ENCODE data around the gene GALNT9.
"Not testable (repeated sequence)": the region's sequence is repeated elsewhere in the genome, so short reads cannot be mapped to it uniquely, and the experiment has no call there.

The GALNT9 gene

GRCh38 chr12:132311201-132311915 is 18.0 kb downstream of the GALNT9 start:
- no peak for DNase-seq

GRCh38 chr12:132310181-132311040 is 19.0 kb downstream of the GALNT9 start:
- DNase-seq = no peak

DNA sequence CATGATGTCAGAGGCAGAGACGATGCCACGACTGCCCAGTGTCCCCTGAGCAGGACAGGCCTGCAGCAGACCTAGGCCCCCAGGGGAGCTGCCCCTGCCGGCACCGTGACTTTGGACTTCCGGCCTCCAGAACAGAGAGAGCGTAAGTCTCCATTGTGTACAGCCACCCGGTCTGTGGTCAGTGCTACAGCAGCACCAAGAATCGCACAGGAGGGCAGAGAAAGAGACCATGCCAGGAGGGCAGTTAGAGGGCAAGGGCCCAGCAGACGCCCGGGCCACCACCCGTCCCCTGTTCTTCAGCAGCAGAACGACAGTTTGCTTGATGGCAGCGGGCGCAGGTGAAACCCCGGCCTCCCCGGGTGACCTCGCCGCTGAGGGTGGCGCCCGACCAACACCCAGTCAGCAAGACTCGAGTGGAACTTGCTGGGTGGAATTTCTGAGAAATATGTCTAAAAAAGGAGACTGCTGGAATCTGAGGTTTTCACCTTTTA is 19.7 kb downstream of the GALNT9 start:
- DNase-seq = no peak

- no peak for DNase-seq
Measured at GRCh38 chr12:132308853-132309595, 20.4 kb downstream of the GALNT9 start.

DNA sequence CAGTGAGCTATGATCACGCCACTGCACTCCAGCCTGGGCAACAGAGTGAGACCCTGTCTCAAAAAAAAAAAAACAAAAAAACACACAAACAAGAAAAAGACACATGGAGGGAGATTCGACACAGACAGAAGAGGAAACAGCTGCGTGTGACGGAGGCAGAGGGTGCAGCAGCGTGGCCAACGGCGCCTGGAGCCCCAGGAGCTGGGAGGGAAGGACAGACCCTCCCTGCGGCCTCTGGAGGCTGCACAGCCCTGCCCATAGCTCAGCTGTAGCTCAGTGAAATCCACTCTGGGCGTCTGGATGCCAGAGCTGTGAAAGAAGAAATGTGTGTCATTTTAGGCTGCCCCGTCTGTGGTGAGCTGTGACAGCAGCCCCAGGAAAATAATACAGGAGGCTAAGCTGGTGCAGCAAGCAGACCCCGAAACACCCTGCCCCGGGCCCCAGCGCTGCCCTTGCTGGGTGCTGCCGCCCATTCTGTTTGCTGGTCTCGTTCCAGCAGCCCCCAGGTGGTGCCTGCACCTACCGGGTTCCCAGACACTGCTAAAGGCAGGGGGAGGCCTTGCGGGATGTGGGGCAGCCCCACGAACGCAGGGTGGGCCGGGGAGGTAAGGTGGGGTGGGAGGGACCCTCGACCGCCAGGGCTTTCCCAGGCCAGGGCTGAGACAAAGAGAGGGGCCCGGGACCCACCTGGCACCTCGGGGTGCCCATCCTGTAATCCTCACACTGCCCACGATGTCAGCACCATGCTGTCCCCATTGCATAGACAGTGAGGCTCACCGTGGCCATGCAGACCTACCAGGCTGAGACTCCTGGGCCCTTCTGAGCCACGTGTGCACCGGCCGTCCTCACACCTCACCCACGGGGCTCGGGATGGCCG is 21.2 kb downstream of the GALNT9 start:
- DNase-seq = no peak

- no peak for DNase-seq
Measured at GRCh38 chr12:132306885-132307191, 22.6 kb downstream of the GALNT9 start.

GRCh38 chr12:132305991-132306884 is 23.2 kb downstream of the GALNT9 start:
- no peak for DNase-seq

- no peak for DNase-seq
Measured at GRCh38 chr12:132305560-132305966, 23.8 kb downstream of the GALNT9 start.

DNA sequence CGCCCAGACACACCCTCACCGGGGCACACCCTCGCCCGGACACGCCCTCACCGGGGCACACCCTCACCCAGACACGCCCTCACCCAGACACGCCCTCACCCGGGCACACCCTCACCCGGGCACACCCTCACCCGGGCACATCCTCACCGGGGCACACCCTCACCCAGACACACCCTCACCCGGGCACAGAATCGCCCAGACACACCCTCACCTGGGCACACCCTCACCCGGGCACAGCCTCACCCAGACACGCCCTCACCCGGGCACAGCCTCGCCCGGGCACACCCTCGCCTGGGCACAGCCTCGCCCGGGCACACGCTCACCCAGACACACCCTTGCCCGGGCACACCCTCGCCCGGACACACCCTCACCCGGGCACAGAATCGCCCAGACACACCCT is 24.5 kb downstream of the GALNT9 start:
- DNase-seq = not testable (repeated sequence)

DNA sequence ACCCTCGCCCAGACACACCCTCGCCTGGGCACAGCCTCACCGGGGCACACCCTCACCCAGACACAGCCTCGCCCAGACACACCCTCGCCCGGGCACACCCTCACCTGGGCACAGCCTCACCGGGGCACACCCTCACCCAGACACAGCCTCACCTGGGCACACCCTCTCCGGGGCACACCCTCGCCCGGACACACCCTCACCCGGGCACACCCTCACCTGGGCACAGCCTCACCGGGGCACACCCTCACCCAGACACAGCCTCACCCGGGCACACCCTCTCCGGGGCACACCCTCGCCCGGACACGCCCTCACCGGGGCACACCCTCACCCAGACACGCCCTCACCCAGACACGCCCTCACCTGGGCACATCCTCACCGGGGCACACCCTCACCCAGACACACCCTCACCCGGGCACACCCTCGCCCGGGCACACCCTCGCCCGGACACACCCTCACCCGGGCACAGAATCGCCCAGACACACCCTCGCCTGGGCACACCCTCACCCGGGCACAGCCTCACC is 25.5 kb downstream of the GALNT9 start:
- DNase-seq = not testable (repeated sequence)

- DNase-seq = no peak
Measured at GRCh38 chr12:132302466-132303358, 26.7 kb downstream of the GALNT9 start.

DNA sequence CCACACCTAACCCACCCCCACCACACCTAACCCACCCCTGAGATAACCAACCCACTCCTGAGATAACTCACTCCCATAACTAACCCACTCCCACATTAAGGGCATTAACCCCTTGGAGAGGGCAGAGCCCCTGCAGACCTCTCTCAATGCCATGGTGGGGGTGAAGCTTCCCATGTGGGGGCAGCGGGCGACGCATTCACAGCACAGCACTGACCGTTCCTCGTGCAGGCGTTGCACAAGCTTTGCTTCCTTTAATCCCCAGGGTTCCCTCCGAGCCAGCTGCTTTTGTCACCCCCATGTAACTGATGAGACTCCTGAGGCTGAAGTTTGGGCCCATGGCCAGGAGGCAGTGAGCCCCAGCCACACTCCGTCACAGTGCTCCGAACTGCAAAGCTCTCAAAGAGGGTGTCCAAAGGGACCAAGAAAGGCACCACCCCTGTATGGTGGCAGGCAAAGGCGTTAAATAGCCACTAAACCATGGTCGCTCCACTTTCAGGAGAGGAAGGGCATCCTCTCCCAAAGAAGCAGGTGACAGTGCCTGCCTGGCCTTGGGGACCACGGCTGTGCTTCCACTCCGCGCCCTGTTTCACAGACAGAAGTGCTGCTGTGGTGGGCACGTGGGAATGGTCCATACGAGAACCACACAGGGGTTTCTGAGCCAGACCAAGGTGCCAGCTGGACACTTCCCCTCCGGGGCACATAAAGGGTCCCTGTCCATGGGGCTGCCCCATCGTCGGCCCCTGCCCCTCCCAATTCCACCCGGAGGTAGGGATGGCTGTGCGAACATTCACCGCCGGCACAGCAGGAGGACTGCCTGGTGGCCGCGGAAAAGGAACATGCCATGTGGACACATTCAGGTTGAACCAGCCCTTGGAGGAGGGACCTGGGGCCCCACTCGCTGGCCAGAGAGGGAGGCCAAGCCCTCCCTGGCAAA is 28.3 kb downstream of the GALNT9 start:
- no peak for DNase-seq

- DNase-seq = no peak
Measured at GRCh38 chr12:132296063-132296462, 33.3 kb downstream of the GALNT9 start.

DNA sequence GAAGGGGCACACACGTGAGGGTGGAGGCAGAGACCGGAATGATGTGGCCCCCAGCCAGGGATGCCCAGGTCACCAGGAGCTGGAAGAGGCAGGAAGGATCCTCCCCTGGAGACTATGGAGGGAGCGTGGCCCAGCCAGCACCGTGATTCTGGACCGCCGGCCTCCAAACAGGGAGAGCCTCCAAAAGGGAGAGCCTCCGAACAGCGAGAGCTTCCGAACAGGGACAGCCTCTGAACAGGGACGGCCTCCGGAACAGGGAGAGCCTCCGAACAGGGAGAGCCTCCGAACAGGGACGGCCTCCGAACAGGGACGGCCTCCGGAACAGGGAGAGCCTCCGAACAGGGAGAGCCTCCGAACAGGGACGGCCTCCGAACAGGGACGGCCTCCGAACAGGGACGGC is 33.8 kb downstream of the GALNT9 start:
- DNase-seq = not testable (repeated sequence)

GRCh38 chr12:132295101-132295526 is 34.3 kb downstream of the GALNT9 start:
- DNase-seq = no peak

DNA sequence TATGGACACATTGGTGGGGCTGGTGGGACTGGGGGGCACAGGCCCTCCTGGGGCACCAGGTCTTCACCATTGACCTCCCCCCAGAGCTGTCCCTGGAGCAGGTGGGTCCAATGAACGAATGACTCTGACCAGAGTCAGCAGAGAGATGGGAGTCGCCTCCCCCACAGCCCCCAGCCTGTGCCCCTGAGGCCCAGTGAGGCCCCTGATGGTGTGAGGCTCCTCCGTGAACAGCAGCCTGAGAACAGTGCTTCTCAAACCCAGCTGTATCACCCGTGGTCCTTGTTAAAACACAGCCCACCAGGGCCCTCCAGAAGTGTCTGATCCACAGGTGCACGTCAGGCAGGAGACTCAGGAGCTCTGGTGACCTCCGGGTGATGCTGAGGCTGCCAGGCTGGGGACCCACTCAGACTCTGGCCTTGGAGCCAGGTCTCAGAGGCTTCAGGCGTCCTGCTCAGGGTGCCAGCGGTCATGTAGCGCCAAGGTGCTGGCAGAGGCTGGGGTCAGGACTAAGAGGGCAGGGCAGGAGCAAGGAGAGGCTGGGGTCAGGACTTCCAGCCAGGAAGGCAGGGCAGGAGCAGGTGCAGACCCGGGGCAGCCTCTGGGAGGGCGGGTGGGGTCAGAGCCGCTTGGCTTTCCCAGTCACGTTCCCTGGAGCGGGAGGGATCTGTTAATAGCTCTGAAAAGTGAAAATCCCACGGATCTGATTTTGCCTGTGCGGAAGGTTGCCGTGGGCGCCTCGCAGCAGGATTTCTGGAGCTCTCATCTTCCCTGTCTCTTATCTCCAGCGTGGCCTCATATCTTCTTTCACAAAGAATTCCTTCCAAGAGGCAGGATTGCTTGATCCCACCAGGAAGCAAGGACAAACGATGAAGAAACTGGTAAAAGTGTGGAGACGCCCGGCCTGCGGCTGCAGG is 35.0 kb downstream of the GALNT9 start:
- no peak for DNase-seq
